CD1c-positive myeloid dendritic cell (primary cell): ENCODE measurements around the gene PTPRZ1.

Experiments
- DNase-seq: peaks from one replicate; pipeline ENCODE4 v3.0.0-alpha.2; 2016; ENCODE audit errors: extremely low spot score

Gene PTPRZ1

DNA sequence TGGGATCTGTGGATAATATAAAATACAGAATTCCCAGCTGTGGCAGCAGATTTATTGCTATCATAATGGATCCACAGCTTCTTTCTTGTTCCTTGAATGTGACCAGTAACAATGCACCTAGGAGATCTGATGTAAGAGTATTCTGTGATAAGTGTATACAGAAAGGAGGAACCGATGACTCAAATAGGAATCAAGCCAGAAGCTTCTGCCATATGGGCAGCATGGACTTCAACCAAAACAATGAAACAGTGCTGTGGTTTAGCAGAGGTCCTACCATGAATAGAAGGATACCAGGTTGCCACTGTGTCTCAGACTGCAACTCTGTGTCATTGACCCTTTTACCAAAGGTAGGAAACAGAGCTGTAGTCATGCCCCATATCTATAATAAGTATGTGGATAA lies 81.8 kb downstream of the PTPRZ1 start:
- DNase-seq: no peak

DNA sequence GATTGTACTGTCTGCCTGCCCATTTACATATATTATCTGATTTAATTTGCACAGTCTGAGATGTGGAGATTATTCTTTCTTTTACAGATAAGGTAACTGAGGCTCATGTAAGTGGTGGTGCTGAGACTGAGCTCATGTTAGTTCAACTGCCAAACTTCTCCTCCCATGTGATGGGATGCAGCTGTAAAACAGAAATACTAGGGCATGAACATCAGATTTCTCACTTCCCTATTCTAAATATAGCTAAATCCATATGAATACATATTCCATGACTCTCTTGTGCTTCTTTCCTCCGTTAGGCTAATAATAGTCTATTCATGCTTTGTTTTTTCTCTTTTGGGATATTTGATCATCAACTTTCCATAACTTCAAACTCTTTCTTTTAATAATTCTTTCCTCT lies 84.7 kb downstream of the PTPRZ1 start:
- no peak for DNase-seq

DNA sequence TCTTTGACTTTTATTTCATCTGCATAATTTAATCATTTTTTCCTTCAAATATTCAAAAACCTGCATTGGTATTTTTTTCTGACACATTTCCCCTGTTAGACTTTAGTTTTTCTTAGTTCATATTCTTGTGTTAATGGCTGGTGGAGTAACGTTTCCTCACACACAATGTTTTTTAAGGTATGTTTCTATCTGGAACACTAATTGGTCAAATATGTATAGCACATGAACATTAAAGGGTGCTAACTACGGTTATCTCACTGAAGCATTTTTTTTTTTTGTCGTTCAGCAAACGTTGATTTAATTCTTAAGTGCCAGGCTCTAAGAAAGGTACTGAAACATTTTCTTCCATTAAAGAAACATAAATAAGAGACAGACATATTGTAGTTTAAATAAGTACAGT lies 87.7 kb downstream of the PTPRZ1 start:
- DNase-seq: no peak

DNA sequence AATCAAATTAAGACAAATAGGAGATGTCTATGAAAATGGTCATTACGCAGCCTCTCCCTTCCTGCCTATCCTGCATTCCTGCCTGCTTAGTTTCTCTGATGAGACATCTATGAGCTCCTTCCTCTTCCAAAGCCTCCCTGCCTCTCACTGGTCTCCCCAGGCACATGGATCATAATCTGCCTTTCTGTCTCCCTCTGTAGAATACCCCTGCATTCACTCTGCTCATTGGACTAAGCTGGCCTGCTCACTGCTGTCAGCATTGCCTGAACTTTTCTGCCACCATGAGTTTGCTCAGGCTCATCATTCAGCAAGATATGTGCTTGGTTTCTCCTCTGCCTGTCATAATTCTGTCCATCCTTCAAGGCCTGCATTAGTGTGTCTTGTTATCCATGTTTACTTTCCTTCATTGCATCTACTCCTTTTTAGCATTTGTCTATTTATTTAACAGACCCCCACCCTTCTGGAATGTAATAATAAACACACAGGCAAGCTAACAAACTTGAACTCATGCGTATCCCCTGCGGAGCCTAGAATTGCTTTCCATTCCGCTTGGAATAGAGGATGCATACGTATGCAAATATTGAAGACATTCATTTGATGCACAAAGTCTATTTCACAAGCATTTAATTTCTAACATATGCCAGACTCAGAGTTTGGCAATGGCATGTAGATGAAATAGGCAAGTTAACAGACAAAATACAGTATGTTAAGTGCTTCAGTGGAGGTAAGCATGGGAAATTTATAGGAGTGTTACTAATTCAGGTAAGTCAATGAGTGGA lies 88.3 kb downstream of the PTPRZ1 start:
- no peak for DNase-seq

DNA sequence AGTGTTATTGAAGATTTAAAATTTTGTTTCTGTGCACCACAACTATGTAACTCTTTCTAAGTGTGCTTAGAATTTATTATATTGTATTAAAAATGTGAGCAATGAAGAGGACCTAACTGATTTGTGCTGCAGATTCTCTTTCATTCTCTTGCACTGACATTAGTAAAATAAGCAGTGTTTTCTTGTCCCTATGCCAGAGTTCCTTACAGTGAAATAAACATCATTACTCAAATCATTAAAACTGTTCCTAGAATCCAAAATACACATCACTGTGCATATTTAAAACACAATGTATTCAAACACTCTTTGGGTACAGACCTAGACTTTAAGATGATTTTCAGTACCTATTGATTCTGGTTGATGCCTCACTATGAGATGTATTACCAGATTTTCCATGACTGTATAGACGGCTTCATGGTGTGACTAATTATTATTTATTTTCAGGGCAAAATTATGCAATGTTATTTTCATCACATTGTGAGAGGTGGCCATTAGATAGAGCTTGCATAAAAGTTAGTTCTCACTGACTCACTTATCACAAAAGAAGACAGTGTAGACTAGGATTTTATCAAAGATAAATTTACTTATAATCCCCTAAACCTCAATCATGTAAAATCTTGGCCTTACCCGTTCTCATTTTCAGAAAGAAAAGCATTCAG lies 93.4 kb downstream of the PTPRZ1 start:
- DNase-seq: no peak

DNA sequence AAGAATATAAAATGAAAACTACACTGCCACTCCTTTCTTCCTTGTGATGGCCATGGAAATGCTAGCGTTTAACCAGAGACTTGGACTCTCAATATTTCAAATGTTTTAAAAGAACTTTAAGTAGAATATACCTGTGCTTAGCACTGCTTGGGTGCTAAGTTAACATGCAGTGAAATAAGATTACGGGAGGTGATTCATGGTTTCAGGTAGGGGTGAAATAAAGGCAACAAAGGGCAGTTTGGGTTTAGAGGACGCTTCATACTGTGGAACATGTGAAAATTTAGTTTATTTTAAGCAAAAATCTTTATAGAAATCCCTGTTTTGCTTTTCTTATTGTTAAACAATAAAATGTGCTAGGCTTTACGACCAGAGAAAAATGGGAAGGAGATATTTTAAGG lies 94.0 kb downstream of the PTPRZ1 start:
- no peak for DNase-seq

DNA sequence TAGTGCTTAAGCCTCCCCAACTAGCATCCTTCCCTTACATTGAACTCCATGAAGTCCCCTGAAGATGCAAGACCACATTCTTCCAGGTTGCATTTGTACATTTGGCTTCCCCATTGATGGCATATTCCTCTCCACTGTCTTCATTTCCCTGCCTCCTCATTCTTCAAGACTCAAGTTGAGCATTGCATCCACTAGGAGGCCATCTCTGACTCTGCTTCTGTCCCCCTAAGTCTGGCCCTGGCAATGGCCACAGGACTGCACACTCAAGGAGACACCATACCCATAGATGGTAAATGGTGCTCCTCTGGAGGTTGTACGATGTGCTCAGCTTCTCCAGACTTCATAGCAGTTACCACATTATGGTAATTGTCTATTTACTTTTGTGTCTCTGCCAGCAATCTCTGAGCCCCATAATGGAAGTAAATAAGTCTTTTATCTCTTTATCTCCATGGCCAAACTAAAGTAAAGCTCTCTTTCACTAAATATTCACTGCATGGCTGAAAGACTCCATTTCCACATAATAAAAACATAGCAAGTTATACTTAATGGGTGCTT lies 112.6 kb downstream of the PTPRZ1 start:
- no peak for DNase-seq

DNA sequence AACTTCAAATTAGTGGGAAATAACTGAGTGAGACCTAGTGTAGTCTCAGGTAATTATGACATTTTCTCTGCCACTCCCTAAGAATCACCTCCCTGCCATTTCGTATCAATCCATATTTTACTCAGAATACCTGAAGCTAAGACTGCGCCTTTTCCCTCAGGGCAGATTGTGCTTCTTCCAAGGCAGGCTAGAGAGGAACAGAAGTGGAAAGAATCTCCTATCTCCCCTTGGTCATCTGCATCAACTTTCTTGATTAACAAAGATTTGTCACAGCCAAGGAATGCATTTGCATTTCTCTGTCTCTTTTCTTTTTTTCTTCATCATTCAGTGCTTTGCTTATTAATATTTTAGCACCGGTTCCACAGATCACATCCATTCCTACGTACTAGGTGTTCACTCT lies 119.1 kb downstream of the PTPRZ1 start:
- no peak for DNase-seq

DNA sequence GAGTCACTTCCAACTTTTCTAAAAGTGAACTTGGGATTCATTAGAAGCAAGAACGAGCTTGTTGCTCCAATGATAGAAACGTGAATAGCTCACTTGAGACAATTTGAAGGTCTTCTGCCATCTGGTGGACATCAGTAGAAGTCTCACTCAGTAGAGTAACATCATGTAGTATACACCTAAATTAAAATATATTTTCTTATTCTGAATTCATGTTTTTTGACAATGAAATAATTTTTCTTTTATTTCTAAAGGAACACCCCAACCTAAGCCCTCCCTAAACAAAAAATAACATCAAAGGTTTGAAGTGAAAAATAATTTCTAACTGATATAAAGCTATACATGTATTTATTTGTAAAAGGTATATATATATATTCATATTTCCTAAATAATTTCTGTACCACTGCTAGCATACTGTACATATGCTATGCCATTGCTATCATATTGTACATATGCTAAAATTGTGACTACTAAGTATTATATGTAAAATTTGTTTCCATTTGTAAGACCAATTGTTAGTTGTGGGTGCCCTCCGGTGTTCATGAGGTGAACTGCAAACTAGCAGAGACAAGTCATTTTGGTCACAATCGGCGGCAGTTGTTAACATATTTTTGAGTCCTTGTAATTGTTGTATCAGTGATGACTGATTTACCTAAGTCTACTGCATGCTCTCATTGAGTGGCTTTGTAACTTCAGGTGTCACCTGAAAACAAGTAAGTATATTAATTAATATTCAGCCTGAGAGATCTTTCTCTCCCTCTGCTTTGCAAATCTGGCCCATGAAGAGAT lies 121.9 kb downstream of the PTPRZ1 start:
- peak; percentile 42 for DNase-seq

DNA sequence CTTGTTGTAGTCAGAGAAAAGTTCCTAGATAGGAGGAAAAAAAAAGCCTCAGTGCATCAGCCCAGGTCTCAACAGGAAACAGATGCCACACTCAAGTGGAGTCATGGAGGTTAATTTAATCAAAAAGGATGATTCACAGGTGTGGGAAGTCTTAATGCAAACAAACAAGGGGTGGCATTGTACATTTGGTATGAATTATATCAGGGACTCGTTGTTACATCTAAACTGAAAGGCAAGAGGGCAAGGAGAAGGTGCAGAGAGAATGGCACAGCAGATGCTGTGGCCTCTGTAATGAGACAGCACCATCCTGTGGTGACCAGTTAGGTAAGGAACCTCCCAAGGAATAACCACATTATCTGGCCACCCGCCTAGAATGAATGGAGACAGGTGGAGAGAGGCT lies 133.7 kb downstream of the PTPRZ1 start:
- DNase-seq: no peak

DNA sequence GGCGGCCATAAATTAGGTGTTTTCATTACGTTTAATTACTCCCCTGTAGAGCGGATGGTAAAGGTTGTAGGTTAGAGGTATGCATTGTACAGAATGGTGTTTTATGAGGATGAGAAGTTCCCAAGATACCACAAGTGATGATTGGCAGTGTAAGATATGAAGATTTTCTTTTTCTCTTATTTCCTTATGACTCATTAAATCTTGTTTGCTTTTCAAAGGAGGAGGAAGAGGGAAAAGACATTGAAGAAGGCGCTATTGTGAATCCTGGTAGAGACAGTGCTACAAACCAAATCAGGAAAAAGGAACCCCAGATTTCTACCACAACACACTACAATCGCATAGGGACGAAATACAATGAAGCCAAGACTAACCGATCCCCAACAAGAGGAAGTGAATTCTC lies 137.2 kb downstream of the PTPRZ1 start:
- DNase-seq: no peak

DNA sequence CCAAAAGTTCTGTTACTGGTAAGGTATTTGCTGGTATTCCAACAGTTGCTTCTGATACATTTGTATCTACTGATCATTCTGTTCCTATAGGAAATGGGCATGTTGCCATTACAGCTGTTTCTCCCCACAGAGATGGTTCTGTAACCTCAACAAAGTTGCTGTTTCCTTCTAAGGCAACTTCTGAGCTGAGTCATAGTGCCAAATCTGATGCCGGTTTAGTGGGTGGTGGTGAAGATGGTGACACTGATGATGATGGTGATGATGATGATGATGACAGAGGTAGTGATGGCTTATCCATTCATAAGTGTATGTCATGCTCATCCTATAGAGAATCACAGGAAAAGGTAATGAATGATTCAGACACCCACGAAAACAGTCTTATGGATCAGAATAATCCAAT lies 140.1 kb downstream of the PTPRZ1 start:
- DNase-seq: no peak

DNA sequence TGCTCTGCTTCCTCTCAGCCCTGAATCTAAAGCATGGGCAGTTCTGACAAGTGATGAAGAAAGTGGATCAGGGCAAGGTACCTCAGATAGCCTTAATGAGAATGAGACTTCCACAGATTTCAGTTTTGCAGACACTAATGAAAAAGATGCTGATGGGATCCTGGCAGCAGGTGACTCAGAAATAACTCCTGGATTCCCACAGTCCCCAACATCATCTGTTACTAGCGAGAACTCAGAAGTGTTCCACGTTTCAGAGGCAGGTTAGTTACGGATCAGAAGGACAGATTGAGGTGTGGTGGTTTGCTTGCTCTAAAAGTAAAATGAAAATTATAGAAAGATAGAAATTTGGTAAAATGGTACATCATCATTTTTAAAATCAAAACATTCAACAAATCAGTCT lies 140.7 kb downstream of the PTPRZ1 start:
- DNase-seq: no peak

DNA sequence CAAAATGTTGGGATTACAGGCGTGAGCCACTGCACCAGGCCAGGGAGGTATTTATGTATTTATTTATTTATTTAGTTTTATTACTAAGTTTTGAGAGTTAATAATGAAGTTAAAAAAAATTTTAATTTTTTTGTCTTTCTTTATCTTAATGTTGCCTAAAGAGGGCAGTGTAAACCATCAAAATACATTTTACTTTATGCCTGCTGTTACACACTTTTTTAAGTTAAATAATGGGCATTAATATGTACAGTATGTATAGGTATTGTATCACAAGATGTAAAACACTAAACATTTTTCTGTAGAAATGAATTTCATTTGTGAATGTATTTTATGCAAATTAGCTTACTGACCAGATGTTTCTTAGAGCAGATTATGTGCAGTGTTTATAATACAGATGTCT lies 141.7 kb downstream of the PTPRZ1 start:
- no peak for DNase-seq

DNA sequence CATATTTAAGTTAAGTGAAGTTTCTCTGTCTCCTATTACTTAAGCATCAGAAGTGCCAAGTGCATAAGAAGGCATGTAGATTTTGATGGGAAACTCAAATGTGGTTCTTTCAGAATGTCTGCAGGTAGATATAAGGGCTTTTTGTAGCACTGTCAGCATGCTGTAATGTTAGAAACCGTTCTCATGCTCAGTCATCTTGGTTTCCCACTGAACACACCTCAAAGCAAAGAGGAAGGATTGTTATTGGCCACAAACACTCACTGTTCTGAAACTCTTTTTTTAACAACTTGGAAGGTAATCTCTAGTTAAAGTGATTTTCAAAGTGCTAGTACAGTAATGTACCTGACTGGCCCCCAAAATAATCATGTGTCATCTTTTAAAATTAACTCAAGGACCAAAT lies 145.1 kb downstream of the PTPRZ1 start:
- no peak for DNase-seq

DNA sequence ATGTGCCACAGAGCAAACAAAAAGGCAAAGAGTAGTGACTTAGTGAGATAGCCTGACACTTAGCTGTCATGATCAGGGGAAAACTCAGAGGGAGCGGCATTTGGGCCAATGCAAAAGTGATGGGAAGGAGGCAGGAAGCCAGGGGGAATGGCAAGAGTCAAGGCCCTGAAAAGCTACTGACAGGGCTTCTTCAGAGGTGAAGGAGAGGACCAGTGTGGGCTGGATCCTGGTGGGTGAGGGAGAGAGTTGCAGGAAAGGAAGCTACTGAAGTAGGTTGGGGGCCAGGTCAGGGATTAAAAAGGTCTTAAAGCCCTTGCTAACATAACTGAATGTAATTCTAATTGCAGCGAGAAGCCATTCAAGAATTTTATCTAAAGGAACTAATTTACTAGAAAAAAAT lies 154.1 kb downstream of the PTPRZ1 start:
- no peak for DNase-seq

DNA sequence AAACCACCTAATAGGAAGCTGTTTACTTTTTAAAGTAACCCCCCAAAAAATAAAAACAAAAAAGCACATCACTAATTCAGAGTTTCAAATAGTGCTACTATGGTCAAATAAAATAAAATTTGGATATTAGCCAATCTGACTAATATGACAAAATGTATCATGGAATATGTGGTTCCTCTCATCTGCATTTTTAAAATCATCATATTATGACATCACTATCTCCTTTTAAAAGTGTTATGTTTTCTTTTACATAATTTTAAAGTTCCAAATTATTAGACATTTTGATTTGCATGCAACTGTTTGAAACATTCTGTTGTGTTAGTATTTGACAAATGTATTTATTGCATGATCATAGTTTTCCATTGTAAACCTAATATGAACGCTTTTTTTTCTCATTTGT lies 160.7 kb downstream of the PTPRZ1 start:
- no peak for DNase-seq

DNA sequence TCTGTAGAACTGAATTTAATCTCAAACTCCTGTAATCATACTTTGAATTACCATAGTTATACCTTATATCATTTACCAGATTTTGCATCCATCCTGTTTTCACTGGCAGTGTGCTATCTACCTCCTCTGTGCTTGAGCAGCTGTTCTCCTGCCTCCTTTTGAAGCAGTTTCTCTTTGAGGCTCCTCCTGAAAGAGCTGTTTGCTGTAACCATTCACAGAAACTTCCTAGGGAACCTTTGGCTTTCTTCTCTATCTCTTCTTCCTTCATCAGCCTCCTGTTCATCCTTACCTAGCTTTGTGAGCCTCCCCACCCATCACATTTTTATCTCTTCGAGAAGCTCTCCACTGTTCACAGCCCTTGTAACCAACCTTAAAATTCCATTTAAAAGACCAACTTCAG lies 162.9 kb downstream of the PTPRZ1 start:
- DNase-seq: no peak

DNA sequence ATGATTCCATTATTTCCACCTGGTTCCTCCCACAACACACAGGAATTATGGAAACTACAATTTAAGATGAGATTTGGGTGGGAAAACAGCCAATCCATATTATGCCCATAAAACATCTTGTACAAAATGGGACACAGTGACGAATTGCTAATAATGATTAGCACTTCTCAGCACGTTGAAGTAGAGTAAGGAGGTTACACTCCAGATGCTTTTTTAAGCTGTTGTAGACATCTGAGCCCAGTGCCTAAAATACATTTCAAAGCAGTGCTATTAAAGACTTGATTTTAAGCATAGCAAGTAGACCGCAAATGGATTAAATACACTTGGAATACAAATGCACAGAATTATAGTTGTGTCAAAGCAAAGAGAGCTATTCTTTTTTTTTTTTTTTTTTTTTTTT lies 165.2 kb downstream of the PTPRZ1 start:
- DNase-seq: no peak

DNA sequence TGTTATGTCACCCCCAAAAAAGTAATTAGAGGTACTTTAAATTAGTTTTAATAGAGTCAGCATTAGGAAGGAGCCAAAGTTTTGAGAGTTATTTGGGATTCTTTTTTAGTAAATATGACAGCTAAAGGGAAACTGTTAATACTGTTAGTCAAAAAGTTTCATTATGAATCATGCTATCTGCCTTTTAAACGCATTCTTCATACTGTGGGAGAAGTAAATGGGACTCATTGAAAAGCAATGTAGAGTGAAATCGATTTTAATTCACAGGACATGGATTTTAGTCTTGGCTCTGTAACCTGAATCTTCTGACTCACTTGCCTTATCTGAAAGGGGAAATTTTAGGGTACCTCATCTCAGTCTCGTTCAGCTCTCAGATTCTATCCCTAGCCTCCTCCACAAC lies 165.9 kb downstream of the PTPRZ1 start:
- no peak for DNase-seq

DNA sequence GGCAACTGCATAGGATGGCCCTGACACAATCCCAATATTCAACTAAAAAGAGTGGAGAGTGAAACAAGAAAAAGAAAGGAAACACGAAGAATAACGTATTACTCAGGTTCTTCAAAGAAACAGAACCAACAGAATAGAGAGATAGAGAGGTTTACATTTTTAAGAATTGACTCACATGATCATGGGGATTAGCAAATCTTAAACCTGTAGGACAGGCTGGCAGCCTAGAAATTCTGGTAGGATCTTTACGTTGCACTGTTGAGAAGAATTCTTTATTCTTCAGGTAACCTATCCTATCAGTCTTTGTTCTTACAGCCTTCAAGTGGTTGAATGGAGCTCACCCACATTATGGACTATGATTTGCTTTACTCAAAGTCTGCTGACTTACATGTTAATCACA lies 167.2 kb downstream of the PTPRZ1 start:
- no peak for DNase-seq

DNA sequence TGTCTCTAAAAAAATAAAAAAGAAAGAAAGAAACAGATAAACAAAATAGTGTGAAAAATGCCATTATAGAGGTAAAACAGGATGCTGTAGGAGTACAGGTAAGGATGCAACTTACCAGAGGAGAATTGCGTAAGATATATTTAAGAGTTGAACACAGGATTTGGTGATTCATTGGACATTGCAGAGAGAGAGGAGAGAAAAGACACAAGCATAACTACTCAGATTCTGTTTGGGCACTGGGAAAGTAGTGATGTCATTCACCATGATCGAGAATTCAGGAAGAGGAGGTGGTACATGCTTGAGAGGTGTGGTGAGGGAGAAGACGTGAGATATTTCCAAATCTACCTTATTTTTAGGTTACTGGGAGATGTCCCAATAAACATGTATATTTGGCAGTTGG lies 173.4 kb downstream of the PTPRZ1 start:
- DNase-seq: no peak

DNA sequence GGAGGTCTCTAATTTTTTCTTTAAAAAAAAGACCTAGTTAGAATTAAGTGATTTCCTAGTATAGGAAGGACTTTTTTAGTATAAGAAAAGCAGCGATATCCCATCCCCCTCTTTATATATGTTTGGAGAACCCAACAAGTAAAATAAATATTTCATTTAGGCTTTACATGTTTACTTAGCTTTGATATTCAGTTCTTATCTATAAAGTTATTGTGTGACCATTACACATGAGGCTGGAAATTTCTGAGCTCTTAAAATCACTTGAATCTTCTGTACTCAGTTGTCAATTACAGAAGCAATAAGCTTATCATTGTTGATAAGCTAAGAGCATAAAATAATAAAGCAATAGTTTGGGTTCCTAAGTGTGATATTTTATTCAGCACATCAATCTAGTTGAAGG lies 181.4 kb downstream of the PTPRZ1 start:
- no peak for DNase-seq
